ENCODE measurements around the gene PDZRN3. TPM values are rescaled to one million over a fixed set of nuclear protein-coding genes. Genes with fewer than 3 reads are reported as not detected.

PDZRN3 gene
- total and polyA plus RNA-seq, 2 of the 13 experiments (the other 11 are each of a cell fraction or from before 2014, with no cell fraction given): not detected

GRCh38 chr3:73600293-73600938 is 24.3 kb downstream of the PDZRN3 start (continued):
- TF ChIP-seq MLX (CRISPR knock-in tag; IDR thresholded peaks at IDR 0.05) (no peak), ZNF180 (CRISPR knock-in tag; IDR thresholded peaks at IDR 0.05; ENCODE audit: borderline replicate concordance, low read depth) (no peak), HMGXB4 (CRISPR knock-in tag; IDR thresholded peaks at IDR 0.05; ENCODE audit: borderline replicate concordance in 1 of 2, low read depth in 1 of 2) (no peak)

GRCh38 chr3:73599605-73600004 is 25.1 kb downstream of the PDZRN3 start:
- Histone ChIP-seq H3K27me3 (ENCODE audit: control insufficient read depth in 1 of 2, insufficient read depth in 2 of 2, low read length in 2 of 2) (no peaks in the 10 kb centered on the region), H3K4me3 (replicated peaks in 1 of 3; ENCODE audit: insufficient read depth in 1 of 3, low read depth in 2 of 3, low read length in 3 of 3) (no peak overlapping the region), H3K36me3 (replicated peaks in 1 of 2; ENCODE audit: control insufficient read depth in 1 of 2, insufficient read depth in 2 of 2, low read length in 2 of 2) (no peaks in the 10 kb centered on the region), H4K20me1 (ENCODE audit: insufficient read depth, low read length) (no peaks in the 10 kb centered on the region), H3K9me3 (ENCODE audit: low read length) (no peaks in the 10 kb centered on the region), H3K9ac (ENCODE audit: insufficient read depth, low read depth, low read length) (no peak overlapping the region), H2AFZ (ENCODE audit: low read length) (no peak overlapping the region), H3K79me2 (ENCODE audit: insufficient read depth, low read length) (no peaks in the 10 kb centered on the region), H3K4me1 (ENCODE audit: insufficient read depth, low read length) (no peaks in the 10 kb centered on the region), H3K4me2 (ENCODE audit: low read depth, low read length) (no peak overlapping the region), H3K27ac (ENCODE audit: extremely low read length, insufficient read depth, low read length) (no peak overlapping the region)
- no peak for FAIRE-seq
- TF ChIP-seq POLR2G (IDR thresholded peaks at IDR 0.05; ENCODE audit: low read depth, low read length): no peak
- no peak for TF ChIP-seq ATF6 (CRISPR knock-in tag; conservative IDR thresholded peaks at IDR 0.05)
- no peak for TF ChIP-seq ZFYVE20 (CRISPR knock-in tag; IDR thresholded peaks at IDR 0.05; ENCODE audit: borderline replicate concordance, low read depth)
- no peak for TF ChIP-seq STAT6 (CRISPR knock-in tag; IDR thresholded peaks at IDR 0.05; ENCODE audit: borderline replicate concordance)
- no peak for TF ChIP-seq ZNF562 (CRISPR knock-in tag; IDR thresholded peaks at IDR 0.05; ENCODE audit: borderline replicate concordance)
- BruUV-seq (replicated peaks): no TSS peak
- WGBS (ENCODE audit: low lambda C conversion rate): 60% methylated on average over 3 of the region's 3 CpGs
- CTCF ChIA-PET (ENCODE audit: low intra/inter-chr PET ratio, low total read pairs): no interaction called here
- in situ Hi-C loops (cut with HindIII; ENCODE audit: extremely low pct_ligation_motif_present, low pct_unique_long_range_greater_than_20kb) (no loop called here), intact Hi-C loops (cut with micrococcal nuclease; ENCODE audit: unreplicated experiment) (no loop called here)
- no peak for DNase-seq (ENCODE audit: low spot score)
- no peak for ATAC-seq
- POLR2A ChIA-PET: no interaction called here

All from HepG2 (cell line).